ENCODE data around the gene CCDC201.
"Not testable (repeated sequence)": the region's sequence is repeated elsewhere in the genome, so short reads cannot be mapped to it uniquely, and the experiment has no call there.

The CCDC201 gene

GRCh38 chr7:45852984-45853383, 19.9 kb downstream of the CCDC201 start:
- not testable (repeated sequence) for ATAC-seq

GRCh38 chr7:45848734-45849133, 24.1 kb downstream of the CCDC201 start:
- not testable (repeated sequence) for ATAC-seq

- ATAC-seq: not testable (repeated sequence)
Observed at GRCh38 chr7:45846536-45846935, 26.3 kb downstream of the CCDC201 start.

- ATAC-seq: not testable (repeated sequence)
Observed at GRCh38 chr7:45841926-45842717, 30.8 kb downstream of the CCDC201 start.

GRCh38 chr7:45838852-45839251, 34.0 kb downstream of the CCDC201 start:
- ATAC-seq: not testable (repeated sequence)

- not testable (repeated sequence) for ATAC-seq
Observed at GRCh38 chr7:45832433-45833177, 40.3 kb downstream of the CCDC201 start.

- not testable (repeated sequence) for ATAC-seq
Observed at GRCh38 chr7:45829846-45830245, 43.0 kb downstream of the CCDC201 start.

GRCh38 chr7:45827731-45828130, 45.2 kb downstream of the CCDC201 start:
- ATAC-seq: not testable (repeated sequence)

- ATAC-seq: not testable (repeated sequence)
Observed at GRCh38 chr7:45826550-45826949, 46.3 kb downstream of the CCDC201 start.

- not testable (repeated sequence) for ATAC-seq
Observed at GRCh38 chr7:45818763-45819162, 54.1 kb downstream of the CCDC201 start.

- not testable (repeated sequence) for ATAC-seq
Observed at GRCh38 chr7:45817913-45818312, 55.0 kb downstream of the CCDC201 start.

- not testable (repeated sequence) for ATAC-seq
Observed at GRCh38 chr7:45817016-45817415, 55.9 kb downstream of the CCDC201 start.

GRCh38 chr7:45814216-45815118, 58.4 kb downstream of the CCDC201 start:
- not testable (repeated sequence) for ATAC-seq

GRCh38 chr7:45813771-45814170, 59.1 kb downstream of the CCDC201 start:
- ATAC-seq: not testable (repeated sequence)

GRCh38 chr7:45812946-45813345, 59.9 kb downstream of the CCDC201 start:
- ATAC-seq: no peak
- TF ChIP-seq OSR1 (CRISPR knock-in tag; IDR thresholded peaks at IDR 0.05) (no peak), TSHZ2 (CRISPR knock-in tag; IDR thresholded peaks at IDR 0.05) (no peak), PPARA (CRISPR knock-in tag; IDR thresholded peaks at IDR 0.05; ENCODE audit: borderline replicate concordance) (no peak), CREB5 (CRISPR knock-in tag; IDR thresholded peaks at IDR 0.05; ENCODE audit: low read depth) (no peak), ZFP30 (CRISPR knock-in tag; IDR thresholded peaks at IDR 0.05) (no peak), ZC3H10 (CRISPR knock-in tag; IDR thresholded peaks at IDR 0.05) (no peak), CSDC2 (CRISPR knock-in tag; IDR thresholded peaks at IDR 0.05) (no peak), ARNTL (CRISPR knock-in tag; IDR thresholded peaks at IDR 0.05; ENCODE audit: borderline replicate concordance, low read depth) (no peak)
